A172 (cell line): ENCODE results near the gene PLBD2. TPM values are rescaled to one million over a fixed set of nuclear protein-coding genes. Genes with fewer than 3 reads are reported as not detected.

Source experiments
- DNase-seq: peaks from one replicate; pipeline ENCODE4 v3.0.0-alpha.2; 2015; ENCODE audit warnings: low spot score
- total RNA-seq: library from RNA; depleted of rRNA; stranded (reverse); fragments of >200 nt; shearing (Covaris generic); gene quantifications from 2 replicates; pipeline ENCODE4 v1.2.3, GENCODE V29; 2014

Gene PLBD2
- total RNA-seq, 1 experiment from 2014 or later, result 10.1 TPM

DNA sequence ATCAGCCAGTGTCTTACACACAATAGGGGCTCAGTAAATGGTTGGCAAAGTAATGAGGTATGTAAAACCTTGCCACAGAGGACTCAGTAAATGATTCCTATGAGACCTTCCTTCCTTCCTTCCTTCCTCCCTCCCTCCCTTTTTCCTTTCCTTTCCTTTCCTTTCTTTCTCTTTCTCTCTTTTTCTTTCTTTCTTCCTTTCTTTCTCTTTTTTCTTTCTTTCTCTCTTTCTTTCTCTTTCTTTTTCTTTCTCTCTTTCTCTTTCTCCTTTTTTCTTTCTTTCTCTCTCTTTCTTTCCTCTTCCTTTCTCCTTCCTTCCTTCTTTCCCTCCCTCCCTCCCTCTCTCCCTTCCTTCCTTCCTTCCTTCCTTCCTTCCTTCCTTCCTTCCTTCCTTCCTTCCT is 37.8 kb downstream of the PLBD2 start:
- no peak for DNase-seq

DNA sequence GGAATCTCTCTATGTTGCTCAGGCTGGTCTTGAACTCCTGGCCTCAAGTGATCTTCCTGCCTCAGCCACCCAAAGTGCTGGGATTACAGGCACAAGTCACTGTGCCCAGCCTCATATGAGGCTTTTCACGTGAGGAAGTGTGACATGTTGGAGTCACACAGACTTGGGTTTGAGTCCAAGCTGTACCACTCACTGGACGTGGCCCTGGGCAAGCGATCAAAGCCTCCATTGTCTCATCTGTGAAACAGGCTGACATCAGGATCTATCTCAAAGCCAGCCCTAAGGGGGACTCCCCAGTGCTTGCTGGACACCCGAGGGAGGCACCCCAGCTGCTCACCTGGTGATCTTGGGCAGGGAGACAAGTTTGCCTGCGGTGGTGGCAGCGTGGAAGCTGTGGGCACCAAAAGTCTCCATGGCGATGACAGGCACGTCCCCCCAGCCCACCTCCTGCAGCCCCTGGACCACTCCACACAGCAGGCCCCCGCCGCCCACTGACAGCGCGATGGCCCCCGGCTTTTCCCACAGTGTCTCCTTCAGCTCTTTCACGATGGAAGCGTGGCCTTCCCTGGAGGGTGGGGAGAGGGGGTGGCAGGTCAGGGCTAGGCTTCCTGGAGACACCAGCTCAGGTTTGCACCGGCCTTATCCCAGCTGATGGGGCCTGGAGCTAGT is 38.6 kb downstream of the PLBD2 start:
- DNase-seq, result no peak

DNA sequence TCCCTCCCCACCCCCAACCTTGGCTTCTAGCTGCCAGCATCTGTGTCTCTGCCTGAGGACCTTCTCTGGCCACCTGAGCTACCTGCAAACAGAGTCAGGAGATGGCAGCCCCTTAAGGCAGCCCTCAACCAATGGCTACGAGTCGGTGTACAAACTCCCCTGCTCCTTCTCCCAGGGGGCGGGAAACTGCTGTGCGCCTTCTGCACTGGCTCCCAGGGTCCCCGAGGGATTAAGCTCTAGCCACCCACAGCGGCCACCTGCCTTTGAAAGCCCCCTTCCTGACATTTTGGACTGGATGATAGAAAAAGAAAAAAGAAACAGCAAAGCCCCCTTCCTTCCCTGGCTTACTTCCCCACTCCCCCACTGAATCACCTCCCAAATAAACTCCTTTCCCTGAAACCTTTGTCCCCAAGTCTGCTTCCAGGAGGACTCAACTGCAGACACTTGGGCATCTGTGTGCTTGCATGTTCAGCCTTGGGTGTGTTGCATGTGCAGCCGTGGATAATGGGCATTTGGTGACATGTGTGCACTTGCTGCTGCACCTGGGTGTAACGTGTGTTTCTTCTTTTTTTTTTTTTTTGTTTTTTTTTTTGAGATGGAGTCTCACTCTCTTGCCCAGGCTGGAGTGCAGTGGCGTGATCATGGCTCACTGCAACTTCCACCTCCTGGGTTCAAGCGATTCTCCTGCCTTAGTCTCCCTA is 39.3 kb downstream of the PLBD2 start:
- no peak for DNase-seq

DNA sequence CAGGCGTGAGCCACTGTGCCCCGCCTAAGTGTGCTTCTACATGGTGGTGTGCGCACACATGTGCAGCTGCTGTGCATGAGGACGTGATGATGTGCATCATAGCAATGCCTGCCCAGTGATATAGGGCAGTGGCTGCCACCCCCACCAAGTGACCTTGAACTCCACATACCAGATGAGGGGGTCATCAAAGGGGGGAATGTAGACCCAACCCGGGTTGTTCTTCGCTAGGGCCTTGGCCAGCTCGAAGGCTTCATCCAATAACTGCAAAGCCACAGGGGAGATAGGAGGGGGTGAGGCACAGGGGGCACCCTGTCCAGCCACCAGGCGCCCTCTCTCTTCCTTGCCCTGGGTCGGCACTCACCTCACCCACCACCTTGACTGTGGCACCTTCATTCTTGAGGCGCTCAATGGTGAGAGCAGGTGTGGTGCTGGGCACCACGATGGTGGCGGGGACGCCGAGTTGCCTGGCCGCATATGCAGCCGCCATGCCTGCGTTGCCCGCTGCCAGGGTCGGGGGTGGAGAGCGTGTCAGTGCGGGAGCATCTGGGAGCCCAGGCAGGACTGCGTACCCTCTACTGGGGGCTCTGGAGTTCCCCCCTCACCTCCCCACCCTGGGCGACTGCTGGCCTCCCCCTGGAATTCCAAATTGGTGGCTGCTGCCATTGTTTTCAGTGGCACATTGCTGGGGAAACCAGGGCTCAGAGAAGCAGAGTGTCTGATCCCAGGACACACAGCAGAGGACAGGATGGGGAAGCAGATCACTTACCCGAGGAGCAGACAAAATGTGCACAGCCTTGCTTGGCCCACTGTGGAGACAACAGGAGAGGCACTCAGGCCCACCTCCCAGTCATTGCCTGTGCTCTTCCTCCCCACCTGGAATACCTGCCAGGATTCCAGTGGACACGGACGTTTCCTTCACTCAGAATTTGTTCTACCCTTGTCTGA is 40.2 kb downstream of the PLBD2 start:
- no peak for DNase-seq

DNA sequence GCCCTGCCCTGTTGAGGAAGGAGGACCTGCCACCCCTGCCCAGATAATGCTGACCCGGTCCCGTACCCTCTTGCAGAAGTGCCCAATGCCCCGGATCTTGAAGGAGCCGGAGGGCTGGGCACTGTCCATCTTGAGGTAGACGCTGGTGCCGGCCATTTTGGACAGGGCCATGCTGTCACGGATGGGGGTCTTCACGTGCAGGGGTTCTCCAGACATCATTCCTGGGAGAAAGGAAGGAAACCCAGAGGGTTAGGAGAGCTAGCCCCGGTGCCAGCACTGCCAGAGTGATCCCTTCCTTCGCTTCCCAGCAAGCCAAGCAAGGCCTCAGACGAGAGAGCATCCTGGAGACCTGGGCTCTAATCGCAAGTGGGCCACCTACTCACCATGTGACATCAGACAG is 41.1 kb downstream of the PLBD2 start:
- DNase-seq, result no peak

DNA sequence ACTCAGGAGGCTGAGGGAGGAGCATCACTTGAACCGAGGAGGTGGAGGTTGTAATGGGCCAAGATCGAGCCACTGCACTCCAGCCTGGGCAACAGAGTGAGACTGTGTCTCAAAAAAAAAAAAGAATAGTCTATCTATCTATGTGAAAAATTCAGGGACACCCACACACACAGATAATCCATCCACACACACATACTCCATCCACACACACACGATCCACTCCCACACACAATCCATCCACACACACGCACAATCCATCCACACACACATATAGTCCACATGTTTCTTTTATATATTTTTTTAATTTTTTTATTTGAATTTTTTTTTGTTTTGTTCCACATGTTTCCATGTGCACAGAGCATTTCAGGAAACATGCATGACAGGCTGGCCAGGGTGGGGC is 42.0 kb downstream of the PLBD2 start:
- no peak for DNase-seq

DNA sequence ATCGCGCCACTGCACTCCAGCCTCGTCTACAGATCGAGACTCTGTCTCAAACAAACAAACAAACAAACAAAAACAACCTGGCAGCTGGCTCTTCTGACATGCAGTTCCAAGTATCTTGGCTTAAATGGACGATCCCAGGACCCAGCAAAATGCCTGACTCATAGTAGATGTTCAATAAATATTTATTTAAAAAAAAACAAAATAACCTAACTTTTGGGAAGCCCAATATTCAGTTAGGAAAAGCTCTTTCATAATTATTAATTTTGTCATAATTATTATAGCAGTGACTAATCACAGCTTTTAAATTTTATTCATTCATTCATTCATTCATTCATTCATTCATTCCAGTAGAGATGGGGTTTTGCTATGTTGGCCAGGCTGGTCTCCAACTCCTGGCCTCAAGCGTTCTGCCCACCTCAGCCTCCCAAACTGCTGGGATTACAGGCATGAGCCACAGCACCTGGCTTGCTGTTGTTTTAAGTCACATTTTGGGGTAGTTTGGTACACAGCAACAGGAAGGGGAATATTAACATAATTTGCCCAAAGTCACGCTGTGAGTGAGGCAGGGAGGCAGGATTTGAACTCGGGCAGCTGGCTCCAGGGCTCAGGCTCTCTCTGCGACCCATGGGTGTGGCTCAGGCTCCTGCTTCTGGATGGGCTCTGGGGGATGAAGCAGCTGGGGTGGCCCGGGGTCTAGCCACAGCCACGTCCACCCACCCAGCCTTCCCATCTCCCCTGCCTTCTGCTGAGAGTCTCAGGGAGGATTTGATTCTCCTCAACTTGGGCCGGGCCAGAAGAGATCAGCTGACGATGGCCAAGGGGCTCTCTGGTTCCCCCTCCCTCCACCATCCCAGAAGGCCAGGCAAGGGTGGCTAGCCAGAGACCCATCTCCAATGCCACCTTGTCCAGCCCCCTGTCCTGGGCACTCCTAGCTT is 42.9 kb downstream of the PLBD2 start:
- DNase-seq, result no peak

DNA sequence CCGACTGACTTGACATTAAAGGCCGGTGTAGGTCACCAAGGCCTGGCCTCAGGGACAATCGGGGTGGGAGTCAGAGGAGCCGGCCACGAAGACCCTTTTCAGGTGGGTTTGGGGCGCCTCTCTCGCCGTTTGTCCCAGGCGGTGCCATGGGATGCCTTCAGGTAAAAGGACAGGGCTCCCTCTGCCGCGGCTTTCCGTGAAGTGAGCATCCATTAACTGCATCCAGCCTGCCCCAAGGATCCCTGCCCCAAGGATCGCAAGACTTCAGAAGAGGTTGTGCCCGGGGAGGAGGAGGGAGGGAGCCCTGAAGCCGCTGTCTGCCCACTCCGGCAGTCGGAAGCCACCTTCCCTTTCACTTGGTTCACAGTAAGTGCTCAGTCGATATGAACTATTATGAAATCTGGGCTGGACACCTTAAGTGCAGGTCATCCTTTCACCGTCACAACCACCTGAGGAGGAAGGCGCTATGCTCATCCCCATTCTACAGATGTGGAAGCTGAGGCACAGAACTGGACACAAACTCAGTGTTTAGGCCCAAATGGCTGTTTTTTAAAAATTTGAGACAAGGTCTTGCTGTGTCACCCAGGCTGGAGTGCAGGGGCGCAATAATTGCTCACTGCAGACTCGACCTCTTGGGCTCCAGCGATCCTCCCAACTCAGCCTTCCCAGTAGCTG is 44.3 kb downstream of the PLBD2 start:
- no peak for DNase-seq

DNA sequence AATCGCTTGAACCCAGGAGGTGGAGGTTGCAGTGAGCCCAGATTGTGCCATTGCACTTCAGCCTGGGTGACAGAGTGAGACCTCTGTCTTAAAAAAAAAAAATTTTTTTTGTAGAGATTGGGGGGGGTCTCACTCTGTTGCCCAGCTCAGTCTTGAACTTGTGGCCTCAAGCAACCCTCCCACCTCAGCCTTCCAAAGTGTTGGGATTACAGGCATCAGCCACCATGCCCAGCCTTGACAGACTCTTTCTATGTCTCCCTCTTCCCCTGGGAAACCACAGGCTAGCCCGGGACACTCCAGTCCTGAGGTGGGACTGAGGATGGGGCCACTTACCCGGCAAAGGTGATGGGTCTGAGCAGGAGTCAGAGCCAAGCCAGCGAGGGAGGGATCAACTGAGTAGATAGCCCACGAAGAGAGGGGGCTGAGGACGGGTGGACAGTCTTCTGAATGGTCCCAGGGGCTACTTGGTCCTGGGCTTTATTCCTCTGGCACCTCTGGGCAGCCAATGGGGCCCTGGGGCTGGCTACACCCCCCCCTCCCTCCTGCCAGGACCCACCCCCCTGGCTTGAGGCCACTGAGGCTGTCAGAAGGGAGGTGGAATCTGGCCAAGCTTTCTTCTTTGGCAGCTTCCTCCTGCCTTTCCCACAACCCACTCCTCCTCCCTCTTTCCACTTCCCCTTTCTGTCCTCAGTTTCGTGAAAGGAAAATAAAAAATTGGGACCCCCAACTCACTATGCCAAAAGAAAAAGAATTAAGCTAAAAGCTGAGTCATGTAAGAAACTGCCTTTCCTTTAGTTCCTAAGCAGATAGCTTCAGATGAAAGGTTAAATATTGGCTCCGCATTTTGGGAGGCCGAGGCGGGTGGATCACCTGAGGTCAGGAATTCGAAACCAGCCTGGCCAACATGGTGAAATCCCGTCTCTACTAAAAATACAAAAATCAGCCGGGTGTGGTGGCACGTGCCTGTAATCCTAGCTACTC is 45.3 kb downstream of the PLBD2 start, which contains the start of gene SDS:
TSS of gene SDS (minus strand) at position 453 of the 981 bp plus-strand sequence. CDS start 4,179 bp downstream, outside the sequence.
- DNase-seq, result no peak

DNA sequence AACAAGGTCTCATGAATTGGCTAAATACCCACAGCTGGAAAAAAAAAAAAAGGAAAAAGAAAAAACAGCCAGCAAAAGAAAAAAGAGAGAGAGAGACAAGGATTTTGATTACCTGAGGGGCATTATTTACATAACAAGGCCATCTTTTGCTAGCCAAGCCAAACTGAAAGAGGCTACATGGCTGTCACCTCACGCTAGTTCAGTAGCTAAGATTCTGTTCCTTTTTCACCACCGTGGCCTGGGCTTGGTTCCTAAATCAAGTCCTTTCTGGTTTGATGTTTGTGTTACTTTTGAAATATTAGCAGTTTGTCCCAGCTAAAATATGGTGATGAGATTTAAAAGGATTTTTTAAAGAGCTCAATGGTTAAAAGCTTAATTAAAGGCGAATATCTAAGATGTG is 47.3 kb downstream of the PLBD2 start:
- no peak for DNase-seq

DNA sequence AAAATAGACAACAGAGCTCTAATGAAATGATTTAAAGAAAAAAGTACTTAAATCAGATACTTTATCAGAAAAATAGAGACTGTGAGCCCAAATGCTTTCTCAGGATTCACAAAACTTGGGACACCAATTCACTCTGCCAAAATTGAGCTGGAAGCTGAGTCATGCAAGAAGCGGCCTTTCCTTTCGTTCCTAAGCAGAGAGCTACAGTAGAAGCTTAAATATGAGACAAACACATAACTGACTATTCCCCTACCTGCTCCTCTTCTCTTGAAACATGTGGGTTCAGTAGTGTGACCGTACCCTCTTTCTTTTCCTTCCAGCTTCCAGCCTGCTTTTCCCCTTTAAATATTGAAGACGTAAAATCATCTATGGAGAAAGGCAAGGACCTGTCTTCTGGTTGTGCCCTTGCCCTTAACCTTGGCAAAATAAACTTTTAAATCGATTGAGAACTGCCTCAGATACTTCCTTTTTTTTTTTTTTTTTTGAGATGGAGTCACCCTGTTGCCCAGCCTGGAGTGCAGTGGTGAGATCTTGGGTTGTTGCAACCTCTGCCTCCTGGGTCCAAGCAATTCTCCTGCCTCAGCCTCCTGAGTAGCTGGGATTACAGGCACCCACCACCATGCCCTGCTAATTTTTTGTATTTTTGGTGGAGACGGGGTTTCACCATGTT is 49.7 kb downstream of the PLBD2 start:
- peak; percentile 39 for DNase-seq

DNA sequence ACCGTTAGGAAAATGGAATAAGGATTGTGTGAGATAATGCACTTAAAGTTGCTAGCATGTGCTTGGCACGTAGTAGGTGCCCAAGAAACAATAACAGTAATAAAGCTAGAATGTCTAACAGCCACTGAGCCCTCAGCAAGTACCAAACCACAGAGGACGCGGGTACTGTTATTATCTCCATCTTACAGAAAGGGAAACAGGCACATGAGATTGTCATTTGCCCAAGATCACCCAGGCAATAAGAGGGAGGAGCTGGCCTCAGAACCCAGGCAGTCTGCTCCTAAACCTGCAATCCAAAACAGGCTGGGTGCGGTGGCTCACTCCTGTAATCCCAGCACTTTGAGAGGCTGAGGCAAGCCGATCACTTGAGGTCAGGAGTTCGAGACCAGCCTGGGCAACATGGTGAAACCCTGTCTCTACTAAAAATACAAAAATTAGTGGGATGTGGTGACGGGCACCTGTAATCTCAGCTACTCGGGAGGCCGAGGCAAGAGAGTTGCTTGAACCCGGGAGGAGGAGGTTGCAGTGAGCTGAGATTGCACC is 50.4 kb downstream of the PLBD2 start:
- no peak for DNase-seq

DNA sequence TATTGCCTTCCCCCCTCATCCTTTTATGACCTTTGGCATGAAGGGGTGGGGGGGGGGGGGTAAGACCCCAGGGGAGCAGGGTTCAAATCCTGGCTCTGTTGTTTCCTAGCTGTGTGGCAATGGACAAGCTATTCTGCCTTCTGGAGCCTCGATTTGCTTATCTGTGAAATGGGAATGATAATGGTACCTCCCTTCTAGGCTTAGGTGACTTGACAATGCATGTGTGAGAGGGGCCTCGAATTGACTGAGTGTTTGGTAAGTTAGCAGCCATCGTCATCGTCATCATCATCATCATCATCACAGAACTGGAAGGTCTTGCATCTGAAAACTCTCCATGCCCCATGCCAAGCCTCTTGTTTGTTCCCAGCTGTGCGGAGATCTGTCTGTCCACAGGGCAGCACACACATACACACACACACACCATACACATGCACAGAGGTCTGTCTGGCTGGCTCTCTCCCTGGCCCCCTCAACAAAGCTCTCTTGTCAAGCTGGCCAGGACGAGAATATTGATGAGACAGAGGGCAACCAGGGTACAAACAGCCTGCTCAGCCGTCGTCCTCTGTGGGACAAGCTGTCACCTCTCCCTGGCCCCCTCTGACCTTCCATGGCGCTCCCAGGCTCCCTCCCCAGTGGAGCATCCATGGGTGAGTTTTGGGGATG is 51.2 kb downstream of the PLBD2 start:
- no peak for DNase-seq

DNA sequence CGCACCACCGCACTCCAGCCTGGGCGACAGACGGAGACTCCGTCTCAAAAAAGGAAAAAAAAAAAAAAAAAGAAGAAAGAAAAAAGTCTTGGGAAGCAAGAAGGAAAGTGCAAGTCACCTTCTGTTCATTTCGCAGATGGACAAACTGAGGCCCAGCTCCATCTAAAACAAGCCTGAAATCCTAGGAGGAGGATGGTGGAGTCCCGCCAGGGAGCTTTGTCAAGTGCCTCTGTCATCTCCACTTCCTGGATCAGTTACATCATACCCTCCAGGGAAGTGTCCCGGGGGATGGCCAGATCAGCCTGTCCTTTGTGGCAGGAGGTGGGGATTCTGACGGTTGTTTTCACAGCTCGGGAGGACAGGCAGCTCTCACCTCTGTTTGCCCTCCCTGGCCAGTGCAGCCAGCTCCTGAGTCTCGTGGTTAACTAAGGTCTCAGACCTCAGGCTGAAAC is 55.1 kb downstream of the PLBD2 start:
- peak; percentile 71 for DNase-seq

DNA sequence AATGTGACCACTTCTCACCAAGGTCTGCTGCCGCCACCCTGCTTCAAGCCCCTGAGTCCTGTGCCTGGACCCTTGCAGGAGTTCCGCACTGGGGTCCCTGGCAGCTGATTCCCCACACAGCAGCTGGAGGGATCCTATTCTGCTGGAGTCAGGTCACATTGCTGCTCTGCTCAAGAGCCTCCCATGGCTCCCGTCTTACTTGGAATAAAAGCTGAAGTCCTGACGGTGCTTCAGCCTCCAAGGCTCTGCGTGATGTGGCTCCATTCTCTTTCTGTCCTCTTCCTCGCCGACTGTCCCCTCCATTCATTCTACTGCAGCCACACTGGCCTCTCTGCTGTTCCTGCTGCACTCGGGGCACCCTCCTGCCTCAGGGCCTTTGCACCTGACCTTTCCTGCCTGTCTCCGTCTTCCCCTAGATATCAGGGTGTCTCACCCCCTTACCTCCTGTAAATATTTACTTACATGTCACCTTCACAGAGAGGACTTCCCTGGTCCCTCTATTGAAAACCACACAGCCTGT is 56.2 kb downstream of the PLBD2 start:
- DNase-seq, result no peak

DNA sequence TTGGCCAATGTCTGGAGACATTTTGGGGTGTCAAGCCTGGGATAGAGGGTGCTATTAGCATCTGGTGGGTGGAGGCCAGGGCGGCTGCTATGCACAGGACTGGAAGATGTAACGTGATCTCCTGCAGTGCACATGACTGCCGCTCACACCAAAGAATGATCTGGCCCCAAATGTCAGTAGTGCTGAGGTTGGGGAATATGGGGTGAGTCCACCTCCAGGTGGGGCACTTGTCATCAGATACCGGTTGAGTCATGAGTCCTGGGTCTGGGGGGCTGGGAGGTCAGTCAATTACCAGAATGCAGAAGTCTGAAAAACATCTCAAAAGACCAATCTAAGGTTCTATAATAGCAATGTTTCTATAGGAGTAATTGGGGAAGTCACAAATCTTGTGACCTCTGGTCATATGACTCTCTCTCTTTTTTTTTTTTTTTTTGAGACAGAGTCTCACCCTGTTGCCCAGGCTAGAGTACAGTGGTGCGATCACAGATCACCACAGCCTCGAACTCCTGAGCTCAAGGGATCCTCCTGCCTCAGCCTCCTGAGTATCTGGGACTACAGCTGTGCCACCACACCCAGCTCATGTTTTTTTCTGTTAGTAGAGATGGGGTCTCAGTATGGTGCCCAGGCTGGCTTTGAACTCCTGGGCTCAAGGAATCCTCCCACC is 57.8 kb downstream of the PLBD2 start:
- DNase-seq, result peak; percentile 47

DNA sequence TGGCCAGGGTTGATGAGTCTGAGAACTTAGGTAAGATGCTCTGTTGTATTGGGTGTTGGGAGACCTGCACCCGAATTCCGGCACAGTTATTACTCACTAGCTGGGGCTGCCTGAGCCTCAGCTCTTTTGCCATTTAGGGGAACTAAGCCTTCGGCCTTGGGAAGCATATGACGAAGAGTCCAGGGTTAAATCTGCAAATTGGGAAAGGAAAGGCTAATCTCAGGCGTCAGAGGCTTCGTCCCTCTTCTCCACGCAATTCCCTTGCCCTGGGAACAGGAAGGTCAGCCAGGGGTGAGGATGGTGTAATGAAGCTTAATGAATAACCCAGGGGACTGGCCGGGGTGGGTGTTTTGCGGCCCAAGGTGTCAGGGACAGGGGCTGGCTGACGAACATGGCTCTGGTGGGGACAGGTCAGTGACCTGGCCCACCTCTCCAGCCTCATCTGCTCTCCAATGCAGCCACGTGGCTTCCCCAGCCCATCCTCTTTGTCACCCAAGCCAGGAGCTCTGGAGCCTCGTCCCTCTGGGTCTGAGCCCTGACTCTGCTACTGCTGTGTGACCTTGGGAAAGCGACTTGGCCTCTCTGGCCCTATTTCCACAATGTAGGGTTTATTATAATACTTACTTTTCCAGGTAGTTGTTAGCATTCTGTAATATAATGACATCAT is 60.0 kb downstream of the PLBD2 start:
- DNase-seq, result no peak
